GM21447 (cell line): ENCODE measurements around the gene SLC2A9.
"Not testable (repeated sequence)": the region's sequence is repeated elsewhere in the genome, so short reads cannot be mapped to it uniquely, and the experiment has no call there.

Source experiments
- ATAC-seq: cut with Tn5 transposase; IDR thresholded peaks from one replicate; pipeline ENCODE4 v1.9.1; 2021; ENCODE audit not compliant: unreplicated experiment

Gene SLC2A9

GRCh38 chr4:9999956-10000561 lies 21.2 kb downstream of the SLC2A9 start:
- ATAC-seq = peak; percentile 59

GRCh38 chr4:9997886-9998285 lies 23.4 kb downstream of the SLC2A9 start:
- ATAC-seq = no peak

DNA sequence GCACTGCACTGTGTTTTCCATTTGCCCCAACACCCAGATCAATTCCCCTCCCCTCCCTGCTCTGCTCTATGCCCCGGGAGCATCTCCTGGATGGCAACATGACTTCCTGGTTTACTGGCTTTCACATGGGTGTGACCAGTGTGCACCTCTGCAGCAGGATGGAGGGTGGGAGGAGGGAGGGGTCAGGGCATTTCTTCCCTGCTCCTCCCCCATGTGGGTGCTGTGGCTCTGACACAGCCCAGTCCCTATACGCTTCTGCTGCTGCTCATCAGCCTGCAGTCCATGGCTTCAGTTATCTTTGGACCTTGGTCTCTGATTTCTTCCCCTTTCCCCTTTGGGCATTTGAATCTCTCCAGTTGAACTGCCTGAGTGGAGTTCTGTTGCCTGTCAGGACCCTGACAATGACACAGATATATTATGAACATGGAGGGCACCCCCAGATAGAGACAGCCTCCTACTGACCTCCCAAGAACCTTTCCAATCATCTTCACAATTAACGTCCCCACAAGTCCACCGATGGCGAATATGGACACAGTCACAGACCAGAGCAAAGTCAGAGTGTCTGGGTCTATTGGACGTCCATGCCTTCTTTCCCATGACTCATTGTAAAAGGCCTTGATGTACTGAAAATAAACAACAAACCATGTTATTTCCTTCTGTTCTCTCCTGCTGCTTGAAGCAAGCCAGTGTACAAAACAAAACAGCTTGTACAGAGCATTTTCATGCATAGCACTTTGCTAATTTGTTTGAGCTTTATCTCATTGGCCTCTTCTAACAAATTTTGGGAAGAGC lies 24.8 kb downstream of the SLC2A9 start:
- no peak for ATAC-seq

DNA sequence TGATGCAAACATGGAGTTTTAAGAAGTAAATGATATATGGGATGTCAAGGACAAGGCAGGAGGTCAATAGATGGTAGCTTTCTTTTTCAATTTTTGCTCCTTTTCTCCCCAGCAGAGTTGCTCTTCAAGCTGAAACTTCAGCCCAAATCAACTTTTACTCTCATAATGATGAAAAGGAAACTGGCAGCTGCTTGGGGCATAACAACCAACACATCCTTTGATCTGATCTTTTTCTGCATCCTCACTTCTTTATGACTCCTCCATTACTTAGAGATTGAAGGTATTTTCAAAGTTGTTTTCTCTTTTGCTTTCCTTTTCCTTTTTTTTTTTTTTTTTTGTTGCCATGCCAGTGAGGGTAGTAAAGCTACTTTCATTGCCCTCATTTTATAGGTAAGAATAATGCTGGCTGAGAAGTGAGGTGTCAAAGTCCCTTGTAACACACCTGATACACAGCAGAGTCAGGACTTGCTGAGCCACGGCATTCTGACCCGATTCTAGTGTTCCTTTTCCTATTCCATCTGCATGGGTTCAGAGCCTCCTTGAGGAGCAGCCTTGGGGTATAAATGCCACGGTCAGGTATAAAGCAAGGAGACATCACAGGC lies 26.9 kb downstream of the SLC2A9 start:
- ATAC-seq = peak; percentile 74

GRCh38 chr4:9989918-9990635 lies 31.2 kb downstream of the SLC2A9 start:
- no peak for ATAC-seq

DNA sequence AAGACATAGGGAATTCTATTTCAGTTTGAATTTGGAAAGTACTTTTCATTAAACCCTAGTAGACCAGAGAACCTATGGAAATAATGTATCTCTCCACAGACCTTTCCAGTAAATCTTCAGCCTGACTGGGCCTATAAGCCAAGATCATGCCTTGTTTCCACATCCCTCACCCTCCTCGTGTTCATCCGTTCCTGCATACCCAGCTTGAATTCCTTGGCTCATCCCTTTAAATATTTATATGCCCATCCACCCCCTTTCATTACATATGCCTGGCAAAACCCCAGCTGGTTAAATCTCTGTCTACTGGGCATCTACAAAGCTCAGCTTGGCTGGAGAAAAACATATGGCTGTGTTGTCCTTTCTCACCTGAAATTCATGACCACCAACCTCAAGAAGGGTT lies 32.4 kb downstream of the SLC2A9 start:
- ATAC-seq = no peak

GRCh38 chr4:9988363-9988749 lies 32.9 kb downstream of the SLC2A9 start:
- ATAC-seq = no peak

DNA sequence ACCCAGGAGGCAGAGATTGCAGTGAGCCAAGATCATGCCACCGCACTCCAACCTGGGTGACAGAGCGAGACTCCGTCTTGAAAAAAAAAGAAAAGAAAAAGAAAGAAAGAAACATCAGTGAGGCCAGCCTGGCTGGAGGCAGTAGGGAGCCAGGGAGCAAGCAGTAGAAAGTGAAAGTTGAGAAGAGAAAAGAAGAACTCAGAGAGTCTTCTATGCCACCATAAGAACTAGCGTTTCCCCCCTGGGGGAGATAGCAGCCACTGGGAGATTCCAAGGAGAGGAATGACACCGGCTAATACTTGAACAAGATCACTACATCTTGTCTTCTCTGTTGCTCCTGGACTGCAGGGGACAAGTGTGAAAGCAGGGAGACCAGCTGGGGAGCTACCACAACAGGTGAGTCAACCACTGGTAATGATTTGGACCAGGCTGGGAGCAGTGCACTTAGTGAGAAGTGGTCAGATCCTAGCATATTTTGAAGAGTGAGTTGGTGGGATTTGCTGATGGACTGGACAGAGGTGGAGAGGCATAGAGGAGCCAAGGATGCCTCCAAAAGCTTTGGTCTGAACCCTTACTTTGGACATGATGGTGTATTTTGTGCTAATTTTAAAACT lies 33.4 kb downstream of the SLC2A9 start:
- ATAC-seq = peak; percentile 71

DNA sequence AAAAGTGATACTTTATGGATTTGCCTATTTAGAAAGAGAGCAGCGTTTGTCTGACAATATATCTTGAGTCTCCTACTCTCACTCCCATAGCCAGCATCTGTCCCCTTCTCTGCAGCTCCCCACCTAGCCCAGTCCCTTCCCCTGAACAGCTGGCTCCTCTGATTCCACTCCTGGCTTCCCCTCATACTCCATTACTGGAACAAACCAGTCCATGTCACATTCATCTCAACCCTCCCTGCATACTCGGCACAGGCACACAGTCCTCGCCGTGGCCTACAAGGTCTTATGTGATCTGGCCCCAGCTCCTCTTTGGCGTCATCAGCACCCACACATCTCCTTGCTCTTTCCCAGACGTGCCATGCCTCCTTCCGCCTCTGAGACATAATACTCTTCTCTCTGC lies 36.7 kb downstream of the SLC2A9 start:
- ATAC-seq = no peak

- no peak for ATAC-seq
Observed at GRCh38 chr4:9983211-9983610, 38.1 kb downstream of the SLC2A9 start.

GRCh38 chr4:9981899-9982298 lies 39.4 kb downstream of the SLC2A9 start:
- ATAC-seq = not testable (repeated sequence)

- ATAC-seq = no peak
Observed at GRCh38 chr4:9980898-9981297, 40.4 kb downstream of the SLC2A9 start.

DNA sequence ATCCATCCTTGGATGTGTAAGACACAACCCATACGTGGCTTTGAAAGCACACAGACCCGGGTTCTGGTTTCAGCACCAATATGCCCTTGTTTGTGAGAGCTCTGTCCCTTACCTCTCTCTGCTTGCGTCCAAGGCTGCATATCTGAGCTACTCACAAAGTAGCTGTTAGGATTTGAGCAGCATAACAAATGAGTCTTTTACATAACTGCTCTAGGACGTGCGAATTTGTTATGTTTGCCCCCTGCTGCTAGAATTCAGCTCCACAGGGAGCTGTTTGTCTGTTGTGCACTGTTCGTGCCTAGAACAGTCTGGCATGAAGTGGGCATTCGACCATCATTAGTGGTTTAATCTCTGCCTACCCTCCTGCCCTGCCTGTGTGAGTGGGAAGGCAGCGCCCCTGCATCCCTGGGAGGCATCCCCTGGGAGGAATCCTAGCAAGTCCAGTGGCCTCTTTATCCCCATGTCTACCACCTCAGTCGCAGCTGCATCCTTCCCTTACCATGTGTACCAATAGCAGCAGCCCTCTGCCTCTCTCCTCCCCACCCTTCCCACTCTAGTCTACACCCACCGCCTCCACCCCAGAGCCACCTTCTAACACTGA lies 42.1 kb downstream of the SLC2A9 start:
- ATAC-seq = no peak

GRCh38 chr4:9977518-9978031 lies 43.7 kb downstream of the SLC2A9 start:
- no peak for ATAC-seq

DNA sequence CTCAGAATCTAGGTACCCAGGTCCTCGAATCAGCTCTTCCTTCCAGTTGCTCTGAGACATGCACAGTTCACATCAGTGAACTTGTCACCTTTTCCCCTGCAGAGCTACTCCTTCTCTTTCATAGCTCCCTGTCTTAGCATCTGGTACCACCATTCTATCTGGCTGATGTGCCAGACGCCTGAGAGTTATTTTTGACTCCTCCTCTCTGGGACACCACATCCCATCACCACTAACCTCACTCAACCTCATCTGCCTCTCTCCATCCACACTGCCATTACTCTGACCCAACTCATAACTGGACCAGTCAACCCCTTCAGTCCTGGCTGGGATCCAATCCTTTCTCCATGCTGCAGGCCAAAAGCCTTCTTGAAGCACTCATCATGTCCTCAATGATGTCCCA lies 44.5 kb downstream of the SLC2A9 start:
- ATAC-seq = no peak

DNA sequence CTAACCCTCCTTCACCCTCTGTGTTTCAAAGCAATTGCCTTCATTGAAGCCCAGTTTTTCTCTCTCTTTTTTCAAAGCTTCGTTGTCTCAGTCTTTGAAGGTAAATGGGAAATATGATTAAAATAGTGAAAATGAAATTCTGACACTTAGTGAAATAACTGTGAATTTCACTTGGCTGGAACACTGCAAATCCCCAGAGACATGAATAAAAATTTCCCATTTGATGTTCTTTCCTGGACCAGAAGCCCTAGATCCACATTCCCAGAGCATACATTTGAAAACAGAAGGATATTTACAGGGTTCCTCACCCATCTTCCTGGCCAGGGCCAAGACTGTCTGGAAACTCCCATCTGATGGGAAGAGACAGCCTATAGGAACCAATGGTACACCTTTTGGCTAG lies 45.0 kb downstream of the SLC2A9 start:
- no peak for ATAC-seq

DNA sequence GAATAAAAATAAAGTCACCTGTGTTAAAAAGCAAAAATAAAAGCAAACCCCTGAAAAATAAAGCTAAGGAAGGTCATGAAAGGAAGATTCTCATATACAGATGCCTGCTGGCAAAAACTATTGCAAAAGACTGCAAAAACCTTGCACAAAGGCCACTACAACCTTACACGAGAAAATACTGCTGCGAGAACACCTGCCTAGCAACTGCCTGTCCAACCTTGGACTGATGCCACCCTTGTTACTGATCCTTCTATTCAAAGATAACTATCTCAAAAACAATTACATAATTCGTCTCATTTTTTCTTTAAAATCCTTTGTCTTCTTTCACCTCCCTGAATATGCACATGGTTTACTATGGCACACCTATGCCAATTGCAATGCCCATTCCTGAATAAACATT lies 49.6 kb downstream of the SLC2A9 start:
- ATAC-seq = no peak

DNA sequence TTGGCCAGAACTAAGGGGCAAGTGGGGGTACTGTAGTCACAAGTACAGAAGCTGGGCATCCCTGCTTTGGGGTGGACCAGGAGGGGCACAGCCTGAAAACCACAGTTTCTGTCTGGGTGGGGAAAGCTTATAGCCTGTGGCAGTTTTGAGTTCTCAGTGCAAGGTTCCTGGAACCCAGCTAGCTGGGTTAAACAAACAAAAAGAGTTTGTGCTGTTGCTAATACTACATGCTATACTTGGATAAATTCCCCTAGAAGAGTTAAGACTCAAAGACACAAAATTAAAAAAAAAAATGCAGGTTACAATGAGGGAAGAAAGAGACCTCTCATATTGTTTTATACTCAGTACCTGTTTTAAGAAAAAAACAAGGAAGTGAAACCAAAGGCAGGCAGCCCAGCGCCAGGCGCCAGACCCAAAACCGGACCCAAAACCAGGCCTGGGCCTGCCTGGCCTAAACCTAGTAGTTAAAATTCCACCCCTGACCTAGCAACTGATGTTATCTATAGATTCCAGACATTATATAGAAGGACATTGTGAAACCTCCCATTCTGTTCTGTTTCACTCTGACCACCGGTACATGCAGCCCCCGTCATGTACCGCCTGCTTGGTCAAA lies 50.8 kb downstream of the SLC2A9 start:
- peak; percentile 67 for ATAC-seq

DNA sequence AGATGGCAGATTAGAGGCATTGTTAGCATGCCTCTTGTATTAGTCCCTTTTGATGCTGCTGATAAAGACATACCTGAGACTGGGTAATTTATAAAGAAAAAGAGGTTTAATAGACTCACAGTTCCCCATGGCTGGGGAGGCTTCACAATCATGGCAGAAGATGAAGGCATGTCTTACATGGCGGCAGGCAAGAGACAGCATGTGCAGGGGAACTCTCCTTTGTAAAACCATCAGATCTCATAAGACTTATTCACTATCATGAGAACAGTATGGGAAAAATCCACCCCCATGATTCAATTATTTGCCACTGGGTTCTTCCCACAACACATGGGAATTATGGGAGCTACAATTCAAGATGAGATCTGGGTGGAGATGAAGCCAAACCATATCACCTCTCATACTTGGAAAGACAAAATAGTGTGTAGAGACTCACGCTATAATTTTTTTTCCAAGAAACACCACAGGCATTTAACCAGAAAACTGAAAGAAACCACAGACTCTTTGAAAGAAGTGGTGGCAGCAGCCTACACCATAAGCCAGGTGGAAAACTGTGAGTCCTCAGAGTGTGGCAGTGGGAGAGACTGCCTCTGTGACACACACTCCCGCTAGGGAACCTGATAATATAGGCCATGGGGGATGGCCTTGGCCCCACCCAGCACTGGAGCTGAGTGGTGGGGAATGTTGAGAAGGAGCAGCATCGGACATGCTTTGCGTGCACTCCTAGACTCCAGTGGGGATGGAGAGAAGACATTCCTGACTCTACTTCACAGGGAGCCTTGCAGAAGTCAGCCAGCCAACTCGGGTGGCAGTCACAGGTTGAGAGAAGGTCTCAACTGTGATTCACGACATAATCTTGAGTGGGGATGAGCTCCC lies 51.5 kb downstream of the SLC2A9 start:
- peak; percentile 12 for ATAC-seq
